ENCODE data around the gene LGI2. TPM values are rescaled to one million over a fixed set of nuclear protein-coding genes. Genes with fewer than 3 reads are reported as not detected.

The LGI2 gene, protein sequence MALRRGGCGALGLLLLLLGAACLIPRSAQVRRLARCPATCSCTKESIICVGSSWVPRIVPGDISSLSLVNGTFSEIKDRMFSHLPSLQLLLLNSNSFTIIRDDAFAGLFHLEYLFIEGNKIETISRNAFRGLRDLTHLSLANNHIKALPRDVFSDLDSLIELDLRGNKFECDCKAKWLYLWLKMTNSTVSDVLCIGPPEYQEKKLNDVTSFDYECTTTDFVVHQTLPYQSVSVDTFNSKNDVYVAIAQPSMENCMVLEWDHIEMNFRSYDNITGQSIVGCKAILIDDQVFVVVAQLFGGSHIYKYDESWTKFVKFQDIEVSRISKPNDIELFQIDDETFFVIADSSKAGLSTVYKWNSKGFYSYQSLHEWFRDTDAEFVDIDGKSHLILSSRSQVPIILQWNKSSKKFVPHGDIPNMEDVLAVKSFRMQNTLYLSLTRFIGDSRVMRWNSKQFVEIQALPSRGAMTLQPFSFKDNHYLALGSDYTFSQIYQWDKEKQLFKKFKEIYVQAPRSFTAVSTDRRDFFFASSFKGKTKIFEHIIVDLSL
- 0.09 to 0.32 TPM (median 0.20 TPM) in 5 replicates for total RNA-seq (2022; extraction: Qiagen RNA extraction; ENCODE audit: low read depth)

GRCh38 chr4:25030277-25031076, at the start of gene LGI2:
LGI2 (minus strand) TSS chr4:25030946; CDS start chr4:25030693, 253 bp downstream.

Other genes starting within 250 kb of the LGI2 start
- gene SOD3, start 235.4 kb downstream of the LGI2 start, total RNA-seq (2022; extraction: Qiagen RNA extraction; ENCODE audit: low read depth) = not detected in 5 replicates
- 1.8 to 2.6 TPM (median 2.2 TPM) in 5 replicates for gene CCDC149, start 117.9 kb downstream of the LGI2 start, total RNA-seq (2022; extraction: Qiagen RNA extraction; ENCODE audit: low read depth)
- 2.2 to 3.0 TPM (median 2.2 TPM) in 5 replicates for gene SEPSECS, start 129.5 kb upstream of the LGI2 start, total RNA-seq (2022; extraction: Qiagen RNA extraction; ENCODE audit: low read depth)
- 5.6 to 9.1 TPM (median 6.7 TPM) in 5 replicates for gene PI4K2B, start 203.1 kb upstream of the LGI2 start, total RNA-seq (2022; extraction: Qiagen RNA extraction; ENCODE audit: low read depth)